Activated T-cell treated with anti-CD3 and anti-CD28 coated beads for 24 hours (primary cell): Measurements from ENCODE around the gene NUP205.
"Not testable (repeated sequence)": the region's sequence is repeated elsewhere in the genome, so short reads cannot be mapped to it uniquely, and the experiment has no call there.

ENCODE experiments used
- DNase-seq: peaks from one replicate; pipeline ENCODE4 v3.0.0-alpha.2; 2020; ENCODE audit warnings: low read depth

NUP205 gene

DNA sequence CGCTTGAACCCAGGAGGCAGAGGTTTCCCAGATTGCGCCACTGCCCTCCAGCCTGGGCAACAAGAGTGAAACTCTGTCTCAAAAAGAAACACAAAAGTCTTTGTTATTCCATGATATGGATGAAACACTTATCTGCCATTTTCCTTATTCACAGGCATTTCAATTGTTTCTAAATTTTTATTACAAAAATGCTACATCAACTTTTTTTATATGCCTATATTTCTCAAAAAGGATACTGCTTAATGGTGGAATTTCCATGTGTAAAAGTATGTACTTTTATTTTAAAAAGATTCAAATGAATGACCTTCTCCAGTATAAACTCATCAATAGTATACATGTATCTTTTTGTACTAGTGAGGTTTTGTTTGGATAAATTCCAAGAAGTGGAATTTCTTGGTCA lies 62.7 kb downstream of the NUP205 start:
- DNase-seq = no peak

DNA sequence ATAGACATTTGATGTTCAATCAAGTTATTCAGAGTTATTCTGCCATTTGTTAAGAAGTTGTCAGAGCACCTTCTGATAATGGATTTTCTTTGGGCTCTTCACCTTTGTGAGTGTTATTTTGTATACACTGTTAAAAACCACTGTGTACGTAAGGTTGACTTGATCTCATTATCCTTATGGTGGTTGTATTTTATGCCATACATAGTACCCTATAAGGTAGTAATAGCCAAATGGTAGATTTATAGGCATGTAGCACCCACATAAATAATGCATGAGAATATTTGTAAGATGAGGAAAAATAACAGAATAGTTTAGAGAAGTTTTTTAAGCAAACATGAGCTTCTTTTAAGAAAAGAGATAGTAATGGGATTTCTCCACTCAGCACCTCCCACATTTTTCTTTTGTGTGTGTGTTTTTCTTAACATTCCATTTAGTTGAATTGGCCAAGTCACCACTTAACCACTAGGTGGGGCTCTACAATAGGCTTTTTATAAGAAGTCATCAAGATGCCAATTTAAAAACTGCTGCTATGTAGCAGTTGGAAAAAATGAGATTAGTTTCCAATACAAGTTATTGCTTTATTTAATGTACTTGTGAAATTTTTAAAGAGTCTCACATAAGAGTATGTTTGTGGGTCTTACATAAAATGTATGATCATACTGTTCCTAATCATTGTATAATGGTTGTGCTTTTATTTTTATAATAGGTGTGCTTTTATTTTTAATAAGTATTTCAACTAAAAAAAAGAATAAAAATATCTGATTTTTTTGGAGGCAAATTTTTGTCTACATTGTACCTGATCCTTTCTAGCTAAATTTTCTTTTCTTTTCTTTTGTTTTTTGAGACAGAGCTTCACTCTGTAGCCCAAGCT lies 63.5 kb downstream of the NUP205 start:
- DNase-seq = peak; percentile 5

DNA sequence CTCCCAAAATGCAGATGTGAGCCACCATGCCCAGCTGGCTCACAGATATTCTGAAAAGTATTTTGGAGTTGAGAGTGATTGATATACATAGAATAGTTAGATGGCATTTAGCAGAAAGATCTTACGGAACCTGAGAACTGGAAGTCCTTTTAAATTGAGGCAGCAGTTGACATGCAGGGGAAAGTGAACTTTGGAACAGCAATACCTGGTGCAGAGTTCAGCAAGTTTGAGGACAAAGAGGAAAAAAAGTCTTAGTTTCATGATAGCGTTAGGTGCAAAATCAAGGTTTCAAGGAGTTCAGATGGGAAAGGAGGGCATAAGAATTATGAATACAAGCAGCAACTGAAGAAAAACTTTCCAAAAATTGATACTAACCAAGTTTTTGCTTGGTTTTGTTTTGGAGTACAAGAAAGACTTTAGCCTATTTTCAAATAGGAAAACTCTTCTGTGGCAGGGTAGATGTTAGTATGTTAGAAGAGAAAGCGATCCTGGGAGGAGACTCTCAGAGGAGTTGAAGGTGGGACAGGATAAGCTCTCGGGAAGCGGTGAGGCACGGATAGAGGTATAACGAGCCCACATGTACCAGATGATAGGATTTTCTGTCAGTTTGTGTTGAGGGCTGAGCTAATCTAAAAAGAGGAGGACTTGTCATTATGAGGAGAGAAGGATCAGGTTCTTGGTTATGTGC lies 76.6 kb downstream of the NUP205 start:
- no peak for DNase-seq

DNA sequence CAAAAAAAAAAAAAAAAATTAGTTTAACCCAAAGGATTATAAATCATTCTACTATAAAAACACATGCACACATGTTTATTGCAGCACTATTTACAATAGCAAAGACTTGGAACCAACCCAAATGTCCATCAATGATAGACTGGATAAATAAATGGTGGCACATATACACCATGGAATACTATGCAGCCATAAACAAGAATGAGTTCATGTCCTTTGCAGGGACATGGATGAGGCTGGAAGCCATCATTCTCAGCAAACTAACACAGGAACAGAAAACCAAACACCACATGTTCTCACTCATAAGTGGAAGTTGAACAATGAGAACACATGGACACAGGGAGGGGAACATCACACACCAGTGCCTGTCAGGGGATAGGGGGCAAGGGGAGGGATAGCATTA lies 82.0 kb downstream of the NUP205 start:
- not testable (repeated sequence) for DNase-seq

DNA sequence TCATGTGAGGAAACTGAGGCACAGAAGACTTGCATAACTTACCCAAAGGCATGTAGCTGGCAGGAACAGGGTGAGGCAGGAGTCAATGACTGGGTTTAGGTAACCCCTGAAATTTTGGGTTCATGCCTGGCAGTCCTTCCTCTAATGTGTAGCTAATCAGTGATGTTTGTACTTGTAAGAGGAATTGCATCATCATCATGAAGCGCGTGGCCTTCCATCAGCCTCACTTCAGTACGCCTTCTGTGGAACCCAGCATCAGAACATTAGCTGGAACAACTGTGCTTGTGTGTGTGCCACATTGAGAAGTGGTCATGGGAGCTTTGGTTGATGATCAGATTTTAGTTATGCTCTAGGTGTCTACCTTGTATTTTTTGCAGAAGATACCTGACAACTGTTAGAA lies 86.4 kb downstream of the NUP205 start:
- DNase-seq = no peak

DNA sequence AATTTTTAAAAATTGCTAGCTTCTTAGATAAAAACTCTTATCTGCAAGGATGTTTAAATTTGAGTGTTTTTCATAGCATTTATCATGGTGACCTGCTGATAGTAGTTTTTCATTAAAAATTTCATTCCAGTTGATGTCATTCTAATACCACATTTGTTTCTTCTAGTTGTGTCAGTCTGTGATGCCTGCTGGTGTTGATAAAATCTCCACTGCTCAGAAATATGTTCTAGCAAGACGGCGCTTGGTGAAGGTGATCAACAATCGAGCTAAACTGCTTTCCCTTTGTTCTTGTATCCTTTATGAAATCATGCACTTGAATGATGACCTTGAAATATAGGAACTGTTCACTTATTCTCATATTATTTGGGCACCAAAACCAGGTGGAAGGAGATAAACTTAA lies 87.0 kb downstream of the NUP205 start:
- DNase-seq = no peak

DNA sequence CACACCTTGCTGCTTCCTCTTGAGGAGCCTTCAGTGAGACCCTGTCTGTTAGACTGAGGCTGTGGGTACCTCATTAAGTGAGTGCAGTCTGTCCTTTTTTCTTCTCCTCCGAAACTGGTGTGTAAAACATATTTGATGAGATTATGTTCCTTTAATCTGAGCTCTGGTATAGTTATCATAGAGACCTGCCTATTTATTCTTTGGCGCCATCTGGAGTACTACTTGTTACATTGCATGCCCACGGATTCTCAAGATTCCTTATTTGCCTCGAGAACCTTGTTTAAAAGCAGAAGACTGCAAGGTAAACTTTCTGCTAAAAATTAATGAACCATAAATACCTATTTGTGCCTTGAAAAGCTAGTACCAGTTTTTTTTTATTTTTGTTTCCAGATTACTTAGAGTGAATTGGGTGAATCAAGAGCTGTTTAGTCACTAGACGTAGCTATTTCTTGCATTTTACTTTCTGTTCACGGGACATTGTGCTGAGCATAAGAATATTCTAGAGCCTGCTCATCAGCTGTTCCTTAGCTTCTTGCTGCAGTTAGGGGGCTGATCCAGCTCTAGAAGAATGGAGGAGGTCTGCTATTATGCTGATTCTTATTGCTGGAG lies 87.7 kb downstream of the NUP205 start:
- DNase-seq = no peak

DNA sequence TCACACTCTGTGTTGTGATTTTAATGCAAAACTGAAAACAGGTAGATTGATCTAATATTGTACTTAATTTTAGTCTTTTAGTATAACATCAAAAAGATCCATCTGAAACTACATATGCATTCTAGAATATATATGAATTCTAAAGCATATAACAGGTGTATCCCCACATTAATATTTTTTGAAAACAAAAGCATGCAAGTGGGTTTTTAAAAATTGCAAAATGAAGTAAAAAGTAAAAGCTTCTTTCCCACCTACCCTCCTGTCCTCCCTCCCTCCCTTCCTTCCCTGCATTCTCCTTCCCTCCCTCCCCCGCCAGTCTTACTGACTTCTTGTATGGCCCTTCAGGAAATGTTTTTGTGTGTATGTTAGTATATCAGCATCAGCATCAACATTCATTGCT lies 90.0 kb downstream of the NUP205 start:
- DNase-seq = no peak

DNA sequence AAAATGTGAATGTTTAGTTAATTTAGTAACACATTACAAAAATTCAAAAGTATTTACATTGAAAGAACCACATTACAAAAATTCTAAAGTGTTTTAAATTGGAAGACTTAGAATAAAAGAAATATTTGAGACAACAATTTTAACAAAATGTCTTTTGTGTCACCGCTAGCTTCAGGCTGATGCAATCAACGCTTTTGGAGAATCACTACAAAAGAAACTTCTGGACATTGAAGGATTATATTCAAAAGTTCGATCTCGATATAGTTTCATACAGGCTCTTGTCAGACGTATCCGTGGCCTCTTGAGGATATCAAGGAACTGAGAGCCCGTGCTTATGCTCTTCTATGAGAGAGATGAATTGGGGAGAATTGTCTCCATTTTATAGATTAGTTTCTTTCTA lies 90.5 kb downstream of the NUP205 start:
- DNase-seq = no peak

DNA sequence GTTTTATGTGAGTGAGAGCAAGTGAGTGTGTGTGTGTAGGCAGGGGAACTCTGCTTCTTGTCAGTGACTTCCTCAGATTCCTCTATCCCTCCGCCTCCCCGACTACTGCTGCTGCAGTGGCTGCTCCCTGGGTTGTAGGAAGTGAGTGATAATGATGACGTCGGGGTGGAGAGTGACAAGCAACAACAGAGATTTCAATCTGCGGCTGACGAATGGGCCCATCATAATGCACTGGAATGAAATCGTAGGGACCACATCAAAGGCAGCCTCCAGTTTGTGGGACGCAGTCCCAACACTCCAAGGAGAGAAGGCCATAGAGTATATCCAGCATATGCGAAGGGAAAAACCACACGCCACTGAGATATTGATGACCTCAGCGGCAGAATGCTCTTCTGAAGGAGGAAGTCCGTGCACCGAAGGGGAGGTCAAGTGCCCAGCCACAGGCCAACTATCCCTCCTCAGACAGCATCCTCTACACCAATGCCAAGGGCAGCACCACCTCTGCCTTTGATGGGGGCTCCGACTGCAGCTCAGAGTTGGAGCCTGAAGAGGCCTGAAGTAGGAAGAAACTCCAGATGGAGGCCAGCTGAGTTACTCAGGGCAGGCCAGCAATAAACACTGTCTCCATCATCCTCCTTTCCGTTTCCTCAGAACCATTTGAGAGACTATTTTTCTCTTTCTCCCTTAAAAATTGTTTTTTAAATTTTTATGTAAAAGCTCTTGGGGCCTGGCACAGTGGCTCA lies 93.3 kb downstream of the NUP205 start:
- DNase-seq = no peak

DNA sequence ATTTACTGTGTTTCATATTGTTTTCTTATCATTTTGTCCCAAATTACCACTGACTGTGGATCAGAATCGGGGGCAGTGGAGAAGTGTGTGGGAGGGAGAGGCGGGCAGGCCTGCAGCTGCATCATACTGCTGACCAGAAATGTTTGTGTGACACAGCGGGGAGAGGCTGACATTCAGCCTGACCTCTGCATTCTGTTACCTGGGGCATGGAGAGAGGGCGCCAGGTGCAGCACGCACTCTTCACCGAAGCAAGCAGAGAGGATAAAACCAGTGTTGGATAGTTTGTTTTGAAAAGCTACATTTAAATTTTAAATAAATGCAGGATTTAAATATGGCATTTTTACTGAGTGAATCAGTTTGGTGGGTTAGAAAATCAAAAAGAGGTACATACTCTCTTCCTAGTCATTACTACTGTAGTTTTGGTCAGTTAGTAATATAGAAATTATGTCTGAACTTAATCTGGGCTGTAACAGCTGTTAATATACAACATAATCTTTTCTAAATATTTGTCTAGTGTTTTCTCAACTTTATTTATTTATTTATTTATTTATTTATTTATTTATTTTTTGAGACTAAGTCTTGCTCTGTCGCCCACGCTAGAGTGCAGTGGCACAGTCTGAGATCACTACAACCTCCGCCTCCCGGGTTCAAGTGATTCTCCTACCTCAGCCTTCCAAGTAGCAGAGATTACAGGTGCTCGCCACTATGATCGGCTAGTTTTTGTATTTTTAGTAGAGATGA lies 95.8 kb downstream of the NUP205 start:
- DNase-seq = no peak

DNA sequence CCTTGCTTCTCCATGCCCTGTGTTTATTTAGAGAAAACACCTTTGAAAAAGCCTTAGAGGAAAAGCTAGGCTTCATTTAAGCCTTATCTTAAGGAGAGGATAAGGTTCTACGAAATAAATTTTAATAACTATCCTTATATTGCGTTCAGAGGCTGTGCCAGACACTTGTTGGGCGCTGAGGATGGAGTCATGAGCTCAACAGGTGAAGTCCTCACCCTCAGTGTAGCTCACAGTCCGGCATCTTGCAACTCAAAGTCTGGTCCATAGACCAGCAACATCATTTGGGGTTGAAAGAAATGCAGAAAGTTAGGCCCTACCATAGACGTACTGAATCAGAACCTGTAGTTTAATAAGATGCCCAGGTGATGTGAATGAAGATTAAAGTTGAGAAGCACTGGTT lies 100.8 kb downstream of the NUP205 start:
- DNase-seq = no peak

DNA sequence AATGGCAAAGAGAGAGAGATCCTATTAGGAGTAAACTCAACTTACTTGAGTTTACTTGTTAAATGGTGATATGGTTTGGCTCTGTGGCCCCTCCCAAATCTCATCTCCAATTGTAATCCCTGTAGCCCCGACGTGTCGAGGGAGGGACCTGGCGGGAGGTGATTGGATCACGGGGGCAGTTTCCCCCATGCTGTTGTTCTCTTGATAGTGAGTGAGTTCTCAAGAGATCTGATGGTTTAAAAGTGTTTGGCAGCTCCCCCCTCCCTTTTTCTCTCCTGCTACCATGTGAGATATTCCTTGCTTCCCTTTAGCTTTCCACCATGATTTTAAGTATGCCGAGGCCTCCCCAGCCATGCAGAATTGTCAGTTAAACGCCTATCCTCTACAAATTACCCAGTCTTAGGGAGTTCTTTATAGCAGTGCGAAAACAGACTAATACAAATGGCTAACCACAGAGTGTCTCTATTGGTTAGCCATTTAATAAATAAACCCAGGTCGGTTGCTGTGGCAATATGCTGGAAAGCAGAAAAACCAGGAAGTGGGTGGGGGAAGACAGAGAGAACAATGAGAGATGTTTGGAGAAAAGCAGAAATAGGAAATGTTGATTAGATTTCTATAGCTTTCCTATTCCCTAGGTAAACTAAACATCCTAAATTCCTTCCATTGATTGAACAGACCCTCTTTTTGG lies 101.6 kb downstream of the NUP205 start:
- DNase-seq = no peak

DNA sequence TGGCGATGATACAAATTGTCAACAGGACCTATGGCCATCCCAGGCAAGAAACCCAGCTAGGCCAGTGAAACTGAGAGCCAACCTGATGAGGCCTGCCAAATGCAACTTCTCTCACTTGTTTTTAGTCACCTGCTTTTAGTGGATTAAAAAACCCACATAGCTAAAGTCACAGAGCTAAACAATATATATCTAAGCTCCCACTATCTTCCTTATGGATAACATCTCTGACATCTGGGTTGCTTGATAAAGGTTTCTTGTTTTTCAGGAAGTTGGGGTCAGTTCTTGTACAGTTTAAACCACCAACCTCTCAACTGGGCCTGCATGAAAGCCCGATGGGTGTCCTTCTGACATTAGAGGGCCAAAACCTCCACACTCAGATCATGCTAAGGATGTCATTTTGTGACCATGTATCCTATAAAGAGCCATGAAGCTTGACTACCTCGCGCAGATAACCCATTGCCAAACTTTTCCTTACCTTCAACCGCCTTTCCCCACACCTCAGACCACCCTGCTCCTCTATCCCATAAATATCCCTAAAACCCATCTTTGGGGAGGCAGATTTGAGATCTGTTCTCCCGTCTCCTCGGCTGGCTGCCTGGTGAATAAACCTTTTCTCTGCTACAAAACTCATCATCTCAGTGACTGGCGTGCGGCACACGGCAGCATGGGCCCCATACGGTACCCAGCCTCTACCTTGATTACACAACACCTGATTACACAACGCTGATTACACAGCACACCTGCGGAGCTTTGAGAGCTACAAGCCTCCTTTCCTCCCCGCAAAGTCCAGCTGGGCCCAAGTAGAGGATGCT lies 103.8 kb downstream of the NUP205 start:
- no peak for DNase-seq

DNA sequence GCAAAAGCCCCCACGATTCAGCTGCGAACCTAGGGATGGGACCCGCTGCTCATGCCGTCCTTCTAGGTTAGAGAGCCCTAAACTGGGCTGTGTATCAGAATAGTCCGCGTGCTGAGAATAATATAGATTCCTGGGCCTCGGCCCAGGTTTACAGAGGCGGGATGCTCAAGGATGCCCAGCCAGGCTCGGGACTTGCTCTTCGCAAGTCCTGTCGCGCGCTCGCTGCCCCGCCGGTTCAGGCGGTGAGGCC lies 104.3 kb downstream of the NUP205 start:
- no peak for DNase-seq

DNA sequence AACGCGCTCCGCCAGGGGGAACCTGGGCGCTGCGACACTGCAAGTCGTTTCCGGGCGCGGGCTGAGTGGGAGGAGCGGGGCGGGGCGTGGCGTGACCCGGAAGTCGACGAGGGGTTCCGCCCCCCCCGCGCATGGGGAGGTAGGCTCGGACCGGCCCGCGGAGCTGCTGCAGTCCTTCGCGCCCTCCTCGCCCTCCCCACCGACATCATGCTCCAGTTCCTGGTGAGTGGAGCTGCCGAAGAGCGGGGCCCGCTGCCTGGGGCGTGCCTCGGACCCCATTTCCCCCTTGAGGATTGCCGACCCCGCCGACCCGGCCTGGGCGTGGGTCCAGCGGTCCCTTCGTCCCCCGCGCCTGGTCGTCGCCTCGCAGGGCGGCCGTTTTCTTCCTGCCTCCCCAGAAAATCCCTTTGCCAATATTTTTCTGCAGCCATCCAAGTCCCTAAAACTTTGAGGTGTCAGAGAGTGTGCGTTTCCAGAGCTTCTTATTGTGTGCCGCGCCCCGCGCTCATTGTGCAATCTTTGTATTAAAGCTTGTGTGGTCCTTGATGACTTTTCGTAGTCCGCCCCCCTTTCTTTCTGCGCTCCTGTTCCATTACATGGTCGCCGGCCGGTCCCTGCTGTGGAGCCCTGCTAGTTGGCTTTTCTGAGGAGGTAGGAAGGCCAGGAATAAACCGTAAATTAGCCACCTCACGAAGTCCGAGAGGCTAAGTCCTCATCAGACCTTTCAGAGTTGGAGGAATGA lies 104.8 kb downstream of the NUP205 start, which contains the start of gene STMP1:
Gene STMP1 (plus strand): TSS at position 142 of the 742 bp plus-strand sequence.
- peak; percentile 94 for DNase-seq

DNA sequence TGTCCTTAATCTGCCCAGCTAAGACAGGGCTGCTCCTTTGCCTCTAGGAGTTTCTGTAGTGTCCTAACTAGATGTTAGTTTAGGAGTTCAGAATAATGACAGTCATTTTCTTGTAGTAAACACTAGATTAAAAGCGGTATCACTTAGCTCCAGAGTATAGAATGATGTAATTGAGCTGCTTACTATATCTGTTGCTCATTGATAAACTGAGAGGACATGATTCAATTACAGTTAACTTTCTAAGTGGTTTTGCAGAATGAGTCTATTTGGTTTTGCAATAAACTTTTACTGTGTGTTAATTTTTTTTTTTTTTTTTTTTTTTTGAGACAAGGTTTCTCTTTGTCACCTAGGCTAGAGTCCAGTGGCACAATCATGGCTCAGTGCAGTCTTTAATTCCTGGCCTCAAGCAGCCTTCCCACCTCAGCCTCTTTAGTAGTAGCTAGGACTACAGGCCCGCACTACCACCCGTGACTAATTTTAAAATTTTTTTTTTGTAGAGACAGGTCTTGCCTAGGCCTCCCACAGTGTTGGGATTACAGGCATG lies 106.4 kb downstream of the NUP205 start:
- DNase-seq = no peak

DNA sequence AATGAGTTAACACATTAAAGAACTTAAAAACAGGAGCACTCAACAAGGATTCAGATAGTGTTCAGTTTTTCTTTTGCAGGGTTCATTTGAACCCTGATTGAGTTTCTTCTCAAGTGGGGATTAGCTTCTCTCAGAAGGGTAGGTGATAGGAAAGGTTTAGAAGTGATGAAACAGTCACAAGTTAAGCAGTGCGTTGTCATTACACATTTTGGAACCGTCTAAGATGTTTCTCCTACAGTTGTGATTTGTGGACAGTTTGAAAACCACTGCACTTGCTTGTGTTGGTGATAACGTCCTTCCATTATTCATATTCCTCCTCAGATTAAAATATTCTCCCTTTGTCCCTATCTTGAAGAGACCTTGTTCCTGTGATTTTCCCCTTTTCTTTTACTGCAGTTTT lies 107.3 kb downstream of the NUP205 start:
- no peak for DNase-seq

DNA sequence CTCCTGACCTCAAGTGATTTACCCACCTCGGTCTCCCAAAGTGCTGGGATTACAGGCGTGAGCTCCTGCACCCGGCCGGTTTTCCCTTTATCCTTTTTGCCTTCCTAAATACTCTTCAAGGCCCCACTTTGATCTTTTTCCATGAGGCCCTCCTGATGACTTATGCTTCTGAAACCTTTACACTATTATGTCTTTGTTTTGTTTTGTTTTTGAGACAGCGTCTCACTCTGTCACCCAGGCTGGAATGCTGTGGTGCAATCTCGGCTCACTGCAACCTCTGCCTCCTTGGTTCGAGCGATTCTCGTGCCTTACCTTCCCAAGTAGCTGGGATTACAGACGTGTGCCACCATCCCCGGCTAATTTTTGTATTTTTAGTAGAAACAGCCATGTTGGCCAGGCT lies 108.4 kb downstream of the NUP205 start:
- no peak for DNase-seq
